NCI-H82 (cell line): ENCODE results near the gene ZIC5.

Source experiments
- DNase-seq: peaks from one replicate; lab custom pipeline; 2025; lab: John Stamatoyannopoulos, UW

Gene ZIC5

GRCh38 chr13:99976575-99976974 lies 5.0 kb upstream of the ZIC5 start:
- no peak for DNase-seq

- no peak for DNase-seq
Observed at GRCh38 chr13:99975626-99976025, 4.1 kb upstream of the ZIC5 start.

GRCh38 chr13:99974939-99975561 lies 3.5 kb upstream of the ZIC5 start:
- DNase-seq = no peak

- DNase-seq = no peak
Observed at GRCh38 chr13:99974296-99974938, 2.9 kb upstream of the ZIC5 start.

GRCh38 chr13:99973808-99974185 lies 2.2 kb upstream of the ZIC5 start:
- no peak for DNase-seq

- DNase-seq = peak; percentile 37
Observed at GRCh38 chr13:99973163-99973807, 1.7 kb upstream of the ZIC5 start.

GRCh38 chr13:99972190-99972731 lies 694 bp upstream of the ZIC5 start:
- peak; percentile 61 for DNase-seq

- DNase-seq = peak; percentile 70
Observed at GRCh38 chr13:99970651-99971575, 654 bp downstream of the ZIC5 start.

GRCh38 chr13:99969919-99970650 lies 1.5 kb downstream of the ZIC5 start:
- DNase-seq = peak; percentile 83

- peak; percentile 50 for DNase-seq
Observed at GRCh38 chr13:99969453-99969918, 2.1 kb downstream of the ZIC5 start.

GRCh38 chr13:99968521-99969452 lies 2.8 kb downstream of the ZIC5 start:
- DNase-seq = peak; percentile 79

- DNase-seq = no peak
Observed at GRCh38 chr13:99967869-99968520, 3.6 kb downstream of the ZIC5 start.

GRCh38 chr13:99967498-99967868 lies 4.1 kb downstream of the ZIC5 start:
- no peak for DNase-seq

- no peak for DNase-seq
Observed at GRCh38 chr13:99966064-99966805, 5.3 kb downstream of the ZIC5 start.

GRCh38 chr13:99965329-99966000 lies 6.1 kb downstream of the ZIC5 start:
- DNase-seq = no peak

GRCh38 chr13:99963816-99964339 lies 7.7 kb downstream of the ZIC5 start:
- no peak for DNase-seq

- DNase-seq = no peak
Observed at GRCh38 chr13:99962242-99962641, 9.3 kb downstream of the ZIC5 start.

GRCh38 chr13:99961636-99962035 lies 9.9 kb downstream of the ZIC5 start:
- DNase-seq = no peak
